Stimulated activated naive B cell treated with anti-CD40 and anti-IgM and Interleukin-4, amounts not matched to agents 10 μg/mL and 1 μg/mL and 100 μg/mL, for 72 hours (primary cell): ENCODE data around the gene RSU1.

Source experiments
- ATAC-seq, 2 donors: fragments of 150-1000 bp; cut with Tn5 transposase; replicated peaks; 2 replicates each; pipeline ENCODE4 v1.10.0; 2021; ENCODE audit warnings: moderate library complexity in 1 of 2
- DNase-seq: peaks from one replicate; pipeline ENCODE4 v3.0.0; 2021
- H3K27ac Mint-ChIP-seq: one replicate; pipeline ENCODE4 v1.8.0; 2022; ENCODE audit warnings: mild to moderate bottlenecking, mixed read lengths
- H3K27me3 Mint-ChIP-seq, 2 donors: one replicate each; pipeline ENCODE4 v1.8.0; 2022; ENCODE audit warnings: mixed read lengths in 2 of 2
- H3K36me3 Mint-ChIP-seq, 2 donors: one replicate each; pipeline ENCODE4 v1.8.0; 2022; ENCODE audit warnings: mixed read lengths in 2 of 2, mild to moderate bottlenecking in 1 of 2
- H3K4me1 Mint-ChIP-seq, 2 donors: one replicate each; pipeline ENCODE4 v1.8.0; 2022; ENCODE audit warnings: mixed read lengths in 2 of 2, mild to moderate bottlenecking in 1 of 2
- H3K4me3 Mint-ChIP-seq, 2 donors: one replicate each; pipeline ENCODE4 v1.8.0; 2022; ENCODE audit warnings: mild to moderate bottlenecking in 2 of 2, mixed read lengths in 2 of 2, moderate library complexity in 1 of 2
- H3K9me3 Mint-ChIP-seq, 2 donors: one replicate each; pipeline ENCODE4 v1.8.0; 2022; ENCODE audit warnings: mixed read lengths in 2 of 2, mild to moderate bottlenecking in 1 of 2

The RSU1 gene

GRCh38 chr10:16728266-16728665 is 89.0 kb downstream of the RSU1 start:
- Mint-ChIP-seq H3K4me1 (peaks cover 7 to 13% of the 10 kb centered on the region in 2 donors), H3K9me3 (peaks cover 10 to 12% of the 10 kb centered on the region in 2 donors), H3K4me3 (no peak overlapping the region), H3K27ac (no peak overlapping the region), H3K36me3 (peaks cover 52 to 57% of the 10 kb centered on the region in 2 donors), H3K27me3 (no peaks in the 10 kb centered on the region)
- no peak for DNase-seq
- ATAC-seq: no peak

- Mint-ChIP-seq H3K4me3 (no peak overlapping the region), H3K27me3 (no peaks in the 10 kb centered on the region), H3K36me3 (peaks cover 52 to 57% of the 10 kb centered on the region in 2 donors), H3K27ac (no peak overlapping the region), H3K9me3 (peaks cover 10 to 12% of the 10 kb centered on the region in 2 donors), H3K4me1 (peaks cover 7 to 13% of the 10 kb centered on the region in 2 donors)
- DNase-seq (no peak), ATAC-seq (no peak)
Observed at GRCh38 chr10:16727666-16728065, 89.6 kb downstream of the RSU1 start.

- Mint-ChIP-seq H3K4me1 (peaks cover 3 to 4% of the 10 kb centered on the region in 2 donors), H3K36me3 (peaks cover 50 to 61% of the 10 kb centered on the region in 2 donors), H3K4me3 (no peak overlapping the region), H3K27me3 (no peaks in the 10 kb centered on the region), H3K9me3 (peaks cover 7 to 9% of the 10 kb centered on the region in 2 donors), H3K27ac (no peak overlapping the region)
- DNase-seq: no peak
- ATAC-seq: no peak
Observed at GRCh38 chr10:16724509-16724908, 92.7 kb downstream of the RSU1 start.

GRCh38 chr10:16720812-16721211 is 96.4 kb downstream of the RSU1 start:
- no peak for DNase-seq
- Mint-ChIP-seq H3K4me1 (no peaks in the 10 kb centered on the region), H3K27ac (no peak overlapping the region), H3K9me3 (peaks cover 4 to 8% of the 10 kb centered on the region in 2 donors), H3K36me3 (peaks cover 42 to 57% of the 10 kb centered on the region in 2 donors), H3K27me3 (no peaks in the 10 kb centered on the region), H3K4me3 (no peak overlapping the region)
- no peak for ATAC-seq

GRCh38 chr10:16717622-16718395 is 99.4 kb downstream of the RSU1 start:
- H3K27ac Mint-ChIP-seq: no peak overlapping the region
- H3K36me3 Mint-ChIP-seq: peaks cover 56 to 71% of the 10 kb centered on the region in 2 donors
- no peaks in the 10 kb centered on the region for H3K27me3 Mint-ChIP-seq
- ATAC-seq (no peak), DNase-seq (no peak)
- H3K9me3 Mint-ChIP-seq: peaks cover 16 to 24% of the 10 kb centered on the region in 2 donors
- no peak overlapping the region for H3K4me3 Mint-ChIP-seq
- H3K4me1 Mint-ChIP-seq: no peaks in the 10 kb centered on the region

GRCh38 chr10:16716051-16716450 is 101.2 kb downstream of the RSU1 start:
- Mint-ChIP-seq H3K27me3 (no peaks in the 10 kb centered on the region), H3K4me3 (no peak overlapping the region), H3K4me1 (no peaks in the 10 kb centered on the region), H3K27ac (no peak overlapping the region), H3K9me3 (peaks cover 28 to 31% of the 10 kb centered on the region in 2 donors), H3K36me3 (peaks cover 53 to 71% of the 10 kb centered on the region in 2 donors)
- ATAC-seq (no peak), DNase-seq (no peak)

GRCh38 chr10:16713290-16713689 is 103.9 kb downstream of the RSU1 start:
- Mint-ChIP-seq H3K27me3 (no peaks in the 10 kb centered on the region), H3K27ac (no peak overlapping the region), H3K36me3 (peaks cover 44 to 56% of the 10 kb centered on the region in 2 donors), H3K4me1 (no peaks in the 10 kb centered on the region), H3K4me3 (no peak overlapping the region), H3K9me3 (peaks cover 24 to 29% of the 10 kb centered on the region in 2 donors)
- DNase-seq (no peak), ATAC-seq (no peak)

GRCh38 chr10:16712883-16713282 is 104.3 kb downstream of the RSU1 start:
- Mint-ChIP-seq H3K4me3 (no peak overlapping the region), H3K27ac (no peak overlapping the region), H3K4me1 (no peaks in the 10 kb centered on the region), H3K27me3 (no peaks in the 10 kb centered on the region), H3K9me3 (peaks cover 24 to 29% of the 10 kb centered on the region in 2 donors), H3K36me3 (peaks cover 44 to 56% of the 10 kb centered on the region in 2 donors)
- ATAC-seq: no peak
- DNase-seq: no peak

- Mint-ChIP-seq H3K27me3 (no peaks in the 10 kb centered on the region), H3K36me3 (peaks cover 9 to 16% of the 10 kb centered on the region in 2 donors), H3K27ac (no peak overlapping the region), H3K4me1 (no peaks in the 10 kb centered on the region), H3K4me3 (no peak overlapping the region), H3K9me3 (peaks cover 8 to 10% of the 10 kb centered on the region in 2 donors)
- DNase-seq (no peak), ATAC-seq (no peak)
Observed at GRCh38 chr10:16700331-16700730, 116.9 kb downstream of the RSU1 start.

- no peak for ATAC-seq
- peaks cover 5 to 7% of the 10 kb centered on the region in 2 donors for H3K9me3 Mint-ChIP-seq
- no peak overlapping the region for H3K4me3 Mint-ChIP-seq
- no peak overlapping the region for H3K27ac Mint-ChIP-seq
- H3K4me1 Mint-ChIP-seq: no peaks in the 10 kb centered on the region
- no peak for DNase-seq
- H3K27me3 Mint-ChIP-seq: no peaks in the 10 kb centered on the region
- H3K36me3 Mint-ChIP-seq: peaks cover 7 to 17% of the 10 kb centered on the region in 2 donors
Observed at GRCh38 chr10:16699435-16700057, 117.7 kb downstream of the RSU1 start.

- DNase-seq: no peak
- no peak for ATAC-seq
- H3K27ac Mint-ChIP-seq: no peak overlapping the region
- H3K4me3 Mint-ChIP-seq: no peak overlapping the region
- H3K27me3 Mint-ChIP-seq: no peaks in the 10 kb centered on the region
- peaks cover 13 to 27% of the 10 kb centered on the region in 2 donors for H3K36me3 Mint-ChIP-seq
- H3K9me3 Mint-ChIP-seq: peaks cover 5 to 7% of the 10 kb centered on the region in 2 donors
- no peaks in the 10 kb centered on the region for H3K4me1 Mint-ChIP-seq
Observed at GRCh38 chr10:16698461-16698860, 118.8 kb downstream of the RSU1 start.

GRCh38 chr10:16690417-16690816 is 126.8 kb downstream of the RSU1 start:
- DNase-seq (no peak), ATAC-seq (no peak)
- H3K27ac Mint-ChIP-seq: no peak overlapping the region
- no peaks in the 10 kb centered on the region for H3K27me3 Mint-ChIP-seq
- peaks cover 21 to 31% of the 10 kb centered on the region in 2 donors for H3K36me3 Mint-ChIP-seq
- H3K4me1 Mint-ChIP-seq: no peaks in the 10 kb centered on the region
- no peaks in the 10 kb centered on the region for H3K9me3 Mint-ChIP-seq
- H3K4me3 Mint-ChIP-seq: no peak overlapping the region

GRCh38 chr10:16689696-16690095 is 127.5 kb downstream of the RSU1 start:
- DNase-seq (no peak), ATAC-seq (no peak)
- no peaks in the 10 kb centered on the region for H3K9me3 Mint-ChIP-seq
- no peaks in the 10 kb centered on the region for H3K27me3 Mint-ChIP-seq
- no peak overlapping the region for H3K27ac Mint-ChIP-seq
- H3K4me1 Mint-ChIP-seq: no peaks in the 10 kb centered on the region
- peaks cover 18 to 28% of the 10 kb centered on the region in 2 donors for H3K36me3 Mint-ChIP-seq
- no peak overlapping the region for H3K4me3 Mint-ChIP-seq

- ATAC-seq: no peak
- Mint-ChIP-seq H3K4me1 (no peaks in the 10 kb centered on the region), H3K27me3 (no peaks in the 10 kb centered on the region), H3K9me3 (no peaks in the 10 kb centered on the region), H3K4me3 (no peak overlapping the region), H3K27ac (no peak overlapping the region), H3K36me3 (peaks cover 19 to 25% of the 10 kb centered on the region in 2 donors)
- no peak for DNase-seq
Observed at GRCh38 chr10:16689227-16689626, 128.0 kb downstream of the RSU1 start.
